Heart right ventricle (tissue), 16 donors: ENCODE data around the gene TRAF7. TPM values are rescaled to one million over a fixed set of nuclear protein-coding genes. Genes with fewer than 3 reads are reported as not detected.

Source experiments
- ATAC-seq, 8 donors: fragments of 200-7000 bp; cut with Tn5 transposase; one replicate each; pipeline ENCODE4 v1.9.1; 2020; ENCODE audit warnings: mild to moderate bottlenecking in 8 of 8, moderate library complexity in 8 of 8, moderate number of reproducible peaks in 1 of 8
- DNase-seq, 2 donors: peaks; one replicate each; pipeline ENCODE4 v3.0.0-alpha.2; 2020
- H3K27ac ChIP-seq, 10 donors: fragments of 200-600 bp; sonication (generic) in 2 of 10; one replicate each; pipeline versions ENCODE4 v1.5.0 to v1.8.0; 2020 to 2022; ENCODE audit warnings: mild to moderate bottlenecking in 3 of 10
- H3K27me3 ChIP-seq, 7 donors: fragments of 200-600 bp; one replicate each; pipeline ENCODE4 v1.8.0; 2021 to 2022; ENCODE audit warnings: mild to moderate bottlenecking in 2 of 7
- H3K36me3 ChIP-seq, 9 donors: fragments of 200-600 bp; sonication (generic) in 1 of 9; one replicate each; pipeline versions ENCODE4 v1.5.0 to v1.8.0; 2020 to 2022; ENCODE audit warnings: mild to moderate bottlenecking in 2 of 9
- H3K4me1 ChIP-seq, 9 donors: fragments of 200-600 bp; sonication (generic) in 1 of 9; one replicate each; pipeline versions ENCODE4 v1.5.0 to v1.8.0; 2020 to 2022; ENCODE audit warnings: mild to moderate bottlenecking in 4 of 9
- H3K4me3 ChIP-seq, 10 donors: fragments of 200-600 bp; sonication (generic) in 2 of 10; one replicate each; pipeline versions ENCODE4 v1.5.0 to v1.8.0; 2020 to 2022; ENCODE audit warnings: mild to moderate bottlenecking in 7 of 10, moderate library complexity in 2 of 10
- H3K9me3 ChIP-seq, 11 donors: fragments of 200-600 bp in 10 of 11; sonication (generic) in 2 of 11; one replicate each; pipeline versions ENCODE4 v1.5.0 to v1.8.0; 2013 to 2022; ENCODE audit warnings: mild to moderate bottlenecking in 2 of 11, control low read depth in 1 of 11, moderate library complexity in 1 of 11
- CTCF ChIP-seq, 9 donors: fragments of 200-600 bp; sonication (generic) in 2 of 9; IDR thresholded peaks; one replicate each; pipeline versions ENCODE4 v1.5.0 to v1.8.0; 2021 to 2022; ENCODE audit warnings: antibody characterized with exemption in 9 of 9, mild to moderate bottlenecking in 5 of 9, moderate library complexity in 1 of 9
- WGBS, 2 donors: extraction: QIAGEN DNeasy Blood & Tissue Kit; methylation state at CpG; one replicate each; pipeline ENCODE4 v1.1.7; 2013; ENCODE audit warnings: inconsistent platforms in 1 of 2; 5-methylcytosine and 5-hydroxymethylcytosine counted together
- intact Hi-C, 10 donors: fragments of 100-400 bp; cut with DNase I; formaldehyde crosslinking; loops; one replicate each; pipeline versions ENCODE4 v1.11.1 to v1.14.2; 2022
- polyA plus RNA-seq, 2 donors: library from polyadenylated mRNA; stranded (reverse); fragments of 200-250 nt; gene quantifications; one replicate each; pipeline ENCODE4 v1.2.3, GENCODE V29; 2013
- total RNA-seq, 10 donors: library from RNA; stranded (reverse); fragmentation: NEBNext Ultra II Directional in 3 of 10; extraction: Animal tissue kit (Norgen Biotek cat#: 25700) in 3 of 10; gene quantifications; one replicate each; pipeline versions ENCODE4 v1.2.1 to v1.2.4, GENCODE V29; 2021 to 2023
- donor health status: Arrhythmogenic right ventricular cardiomyopathy.
- donor health status: ischemic (EF 13 %, LVEDD 7.1; RV severe dilation, severe dysfunction).
- donor health status: healthy with polysubstance abuse.
- donor health status: DM: no; HTN: yes; CAD: no.
- donor health status: DM: no; HTN: no; CAD: no.
- donor health status: ischemic (EF 25% LVEDD 6.9; RV normal size, moderate dysfunction).
- donor health status: ischemic (EF 25% LVEDD 5.7; RV mildly dilated, moderate dysfunction).
- donor health status: healthy.
- donor health status: DM: yes; HTN: yes; CAD: no.
- donor health status: Ischemic cardiomyopathy.
- donor health status: ischemic (EF 35%, LVEDD 5.7; RV mildly dilated, moderate dysfunction).
- donor health status: nonischemic (EF 11% LVEDD 7.7; RV severe dilation, severe dysfunction).
- donor health status: DM: yes; HTN: yes; CAD: no.
- donor health status: PGD.
- donor health status: ischemic (EF 29% LVEDD 5.4; RV normal size, mild dysfunction).
- donor health status: nonischemic (EF 23%, LVEDD 6.1; RV moderate dilation, normal function).

Gene TRAF7
- total and polyA plus RNA-seq, 12 donors, result 14.6 to 44.9 (median 23.8) TPM

- WGBS, 2 donors, result 1% methylated on average over 68 to 98 of the region's 98 CpGs
- no peak for TF ChIP-seq CTCF (IDR thresholded peaks at IDR 0.05)
- DNase-seq (no peak), ATAC-seq (no peak)
- H3K4me1 ChIP-seq, result peaks cover 17 to 49% (median 32%) of the 10 kb centered on the region in 9 donors
- peak overlapping the region; percentile 22 to 94 (median 86) for H3K27ac ChIP-seq
- H3K9me3 ChIP-seq, result no peaks in the 10 kb centered on the region
- intact Hi-C loops, result no loop called here
- H3K36me3 ChIP-seq, result peaks cover 0 to 13% (median 2%) of the 10 kb centered on the region in 9 donors
- peak overlapping the region; percentile 40 to 97 (median 86) for H3K4me3 ChIP-seq
- no peaks in the 10 kb centered on the region for H3K27me3 ChIP-seq
These were observed 58.5 kb downstream of the TRAF7 start for GRCh38 chr16:2213817-2214718.

- no peak for DNase-seq
- H3K4me3 ChIP-seq, result peak within 1 kb of the TSS; percentile 40 to 97 (median 86)
- peak within 1 kb of the TSS; percentile 76 to 95 (median 90) for H3K27ac ChIP-seq
- TF ChIP-seq CTCF (IDR thresholded peaks at IDR 0.05), result no peak
- H3K4me1 ChIP-seq, result peaks cover 17 to 49% (median 32%) of the 10 kb centered on the region in 9 donors
- peaks cover 0 to 7% (median 0%) of the 10 kb centered on the region in 9 donors for H3K36me3 ChIP-seq
- 0 to 1% methylated on average over 43 to 48 of the region's 48 CpGs for WGBS, 2 donors
- intact Hi-C loops, result no loop called here
- ATAC-seq, result peak in 4 of 8 donors; percentile 84 to 92 (median 88)
- H3K27me3 ChIP-seq, result no peaks in the 10 kb centered on the region
- H3K9me3 ChIP-seq, result no peaks in the 10 kb centered on the region
These were observed 59.1 kb downstream of the TRAF7 start, which contains the start of gene PGP for GRCh38 chr16:2214719-2214968. Gene PGP, minus strand, starts transcription at chr16:2214840. Its CDS starts 63 bp downstream, at chr16:2214777.

DNA sequence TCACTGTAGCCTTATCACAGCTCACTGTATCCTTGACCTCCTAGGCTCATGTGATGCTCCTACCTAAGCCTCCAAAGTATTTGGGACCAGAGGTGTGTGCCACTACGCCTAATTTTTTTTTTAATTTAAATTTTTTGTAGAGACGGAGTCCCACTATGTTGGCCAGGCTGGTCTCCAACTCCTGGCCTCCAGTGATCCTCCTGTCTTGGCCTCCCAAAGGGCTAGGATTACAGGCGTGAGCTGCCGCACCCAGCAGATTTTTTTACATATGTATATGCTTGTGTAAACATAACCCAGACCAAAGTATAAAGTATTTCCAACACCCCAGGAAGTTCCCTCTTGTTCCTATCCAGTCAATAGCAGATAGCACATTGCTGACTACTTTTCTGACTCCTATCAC lies 60.7 kb downstream of the TRAF7 start:
- intact Hi-C loops, result no loop called here
- no peak for DNase-seq

More for the DNA sequence above, 60.7 kb downstream of the TRAF7 start:
- Histone ChIP-seq H3K27ac (no peak overlapping the region), H3K9me3 (no peaks in the 10 kb centered on the region), H3K4me3 (no peak overlapping the region), H3K36me3 (no peaks in the 10 kb centered on the region), H3K27me3 (no peaks in the 10 kb centered on the region), H3K4me1 (peaks cover 17 to 37% (median 28%) of the 10 kb centered on the region in 9 donors)
- no peak for ATAC-seq
- no peak for TF ChIP-seq CTCF (IDR thresholded peaks at IDR 0.05)
- 96 to 99% methylated on average over 4 of the region's 4 CpGs for WGBS, 2 donors
